CD4-positive, alpha-beta T cell treated with Interleukin-2 at 100 ng/mL for 4 hours (primary cell): ENCODE measurements around the gene PKD2.
"Not testable (repeated sequence)": the region's sequence is repeated elsewhere in the genome, so short reads cannot be mapped to it uniquely, and the experiment has no call there.

Experiments
- DNase-seq: peaks from one replicate; pipeline ENCODE4 v3.0.0-alpha.2; 2020; ENCODE audit warnings: low spot score

The PKD2 gene

GRCh38 chr4:88115587-88115986 is 108.2 kb downstream of the PKD2 start:
- no peak for DNase-seq

DNA sequence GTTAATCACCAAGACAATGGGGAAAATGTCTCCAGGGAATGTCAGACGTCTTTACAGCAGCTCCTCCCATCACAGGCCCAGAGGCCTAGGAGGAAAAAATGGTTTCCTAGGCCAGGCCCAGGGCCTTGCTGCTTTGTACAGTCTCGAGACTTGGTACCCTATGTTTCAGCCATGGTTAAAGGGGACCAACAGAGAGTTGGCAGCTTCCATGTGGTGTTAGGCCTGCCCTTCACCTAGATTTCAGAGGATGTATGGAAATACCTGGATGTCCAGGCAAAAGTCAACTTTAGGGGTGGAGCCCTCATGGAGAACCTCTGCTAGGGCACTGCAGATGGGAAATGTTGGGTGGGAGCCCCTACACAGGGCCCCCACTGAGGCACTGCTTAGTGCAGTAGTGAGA is 112.5 kb downstream of the PKD2 start:
- DNase-seq: no peak

DNA sequence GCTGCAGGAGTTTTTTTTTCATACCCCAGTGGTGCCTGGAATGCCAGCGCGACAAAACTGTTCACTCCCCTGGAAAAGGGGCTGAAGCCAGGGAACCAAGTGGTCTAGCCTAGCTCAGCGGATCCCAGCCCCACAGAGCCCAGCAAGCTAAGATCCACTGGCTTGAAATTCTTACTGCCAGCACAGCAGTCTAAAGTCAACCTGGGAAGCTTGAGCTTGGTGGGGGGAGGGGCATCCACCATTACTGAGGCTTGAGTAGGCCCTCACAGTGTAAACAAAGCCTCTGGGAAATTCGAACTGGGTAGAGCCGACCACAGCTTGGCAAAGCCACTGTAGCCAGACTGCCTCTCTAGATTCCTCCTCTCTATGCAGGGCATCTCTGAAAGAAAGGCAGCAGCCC is 114.8 kb downstream of the PKD2 start:
- DNase-seq: not testable (repeated sequence)
